ENCODE measurements around the gene KRTAP6-2.

KRTAP6-2 gene, protein sequence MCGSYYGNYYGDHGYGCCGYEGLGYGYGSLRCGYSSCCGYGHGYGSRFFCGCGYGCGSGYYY

DNA sequence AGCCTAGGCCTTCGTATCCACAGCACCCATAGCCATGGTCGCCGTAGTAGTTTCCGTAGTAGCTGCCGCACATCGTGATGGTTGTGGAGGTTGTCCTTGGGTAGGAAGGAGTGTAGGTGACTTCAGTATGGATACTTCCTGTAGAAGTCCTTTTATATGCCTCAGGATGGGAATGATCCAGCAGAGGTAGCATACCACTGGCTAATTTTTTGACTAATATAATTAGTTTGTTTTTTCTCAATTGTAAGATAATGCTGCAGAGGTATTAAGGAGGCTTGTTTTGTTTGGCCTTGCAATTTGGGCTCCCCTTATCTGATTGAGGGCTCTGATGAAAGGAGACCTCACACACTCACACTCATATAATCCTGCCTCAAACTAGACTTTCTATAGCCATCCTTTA lies at the start of gene KRTAP6-2:
KRTAP6-2 (minus strand) TSS at position 101 of the 400 bp plus-strand sequence; CDS start at position 73, 28 bp downstream.
- DNase-seq (ENCODE audit: low read depth in 2 of 2), result no peak

GRCh38 chr21:30646904-30647414 lies 48.3 kb upstream of the KRTAP6-2 start:
- no peak for DNase-seq (ENCODE audit: low read depth in 2 of 2)

DNA sequence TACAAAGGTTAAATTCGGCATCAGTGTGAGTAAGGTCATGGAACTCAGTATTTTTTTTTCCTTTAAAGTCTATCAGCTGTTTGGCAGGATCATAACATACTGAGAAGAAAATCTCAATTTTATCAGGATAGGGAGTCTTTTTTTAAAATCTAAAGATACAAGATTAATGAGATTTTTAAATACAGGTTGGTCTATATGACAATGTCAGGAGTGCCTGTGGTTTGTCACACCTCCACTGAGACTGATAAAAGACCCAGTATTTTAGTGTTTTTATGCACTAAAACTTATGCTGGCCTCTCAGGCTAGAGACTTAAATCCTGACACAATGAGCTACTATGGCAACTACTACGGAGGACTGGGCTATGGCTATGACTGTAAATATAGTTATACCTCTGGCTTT lies 43.9 kb upstream of the KRTAP6-2 start, which contains the start of gene KRTAP20-3:
KRTAP20-3 (plus strand) TSS at position 301 of the 400 bp plus-strand sequence.
- DNase-seq (ENCODE audit: low read depth in 2 of 2), result no peak

DNA sequence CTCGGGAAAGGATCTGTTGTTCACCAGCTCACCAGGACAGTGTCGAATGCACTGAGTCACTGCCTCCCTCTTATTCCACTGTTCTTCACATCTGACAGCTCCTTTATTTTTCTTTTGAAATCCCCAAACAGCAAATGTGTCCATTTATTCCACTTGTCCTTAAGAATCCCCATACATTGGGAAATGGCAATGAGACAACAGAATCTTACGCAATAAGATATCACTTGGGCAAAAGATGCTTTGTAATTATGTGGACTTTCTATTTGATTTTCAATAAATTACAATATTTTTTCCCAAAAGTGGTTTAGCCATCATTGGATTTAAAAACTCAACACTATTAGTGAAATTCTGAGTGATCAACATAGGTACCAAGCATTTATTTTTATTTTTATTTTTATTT lies 40.0 kb upstream of the KRTAP6-2 start:
- no peak for DNase-seq (ENCODE audit: low read depth in 2 of 2)

DNA sequence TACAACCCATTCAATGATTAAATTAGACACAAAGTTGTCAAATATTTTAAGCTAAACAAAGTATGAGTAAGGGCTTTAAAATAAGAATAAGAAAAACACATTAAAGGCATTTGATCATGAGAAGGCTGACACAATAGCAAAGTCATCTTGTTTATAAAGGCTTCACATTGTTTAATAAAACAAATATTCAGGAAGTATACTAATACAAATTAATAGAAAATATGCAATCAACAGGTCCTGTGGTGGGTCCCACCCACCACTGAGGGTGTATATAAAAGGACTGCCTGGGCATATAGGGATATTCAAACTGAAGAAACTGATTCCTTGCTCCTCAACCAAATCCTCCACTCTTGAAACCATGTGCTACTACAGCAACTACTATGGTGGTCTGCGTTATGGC lies 36.2 kb upstream of the KRTAP6-2 start, which contains the start of gene KRTAP20-2:
KRTAP20-2 (plus strand) TSS at position 301 of the 400 bp plus-strand sequence; CDS start at position 359, 58 bp downstream.
- no peak for DNase-seq (ENCODE audit: low read depth in 2 of 2)

DNA sequence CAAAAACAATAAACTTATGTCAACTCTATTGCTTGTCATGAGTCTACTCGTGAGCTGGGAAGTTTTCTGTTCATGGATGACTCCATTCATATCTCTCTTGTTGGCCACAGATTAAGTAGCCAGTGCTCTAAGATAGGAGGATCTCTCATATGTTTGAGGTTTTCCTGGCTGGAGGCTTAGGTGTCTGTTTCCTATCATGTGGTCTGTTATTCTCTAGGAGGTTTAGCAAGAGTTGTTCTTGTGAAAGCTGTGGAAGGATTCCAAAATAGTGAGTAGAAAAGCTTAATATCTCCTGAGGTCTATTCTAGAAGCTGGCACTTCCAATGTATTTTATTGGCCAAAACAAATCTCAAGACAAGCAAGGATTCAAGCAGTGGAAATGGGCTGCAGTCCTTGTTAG lies 30.5 kb upstream of the KRTAP6-2 start:
- no peak for DNase-seq (ENCODE audit: low read depth in 2 of 2)

GRCh38 chr21:30628109-30628508 lies 29.4 kb upstream of the KRTAP6-2 start:
- DNase-seq (ENCODE audit: low read depth in 2 of 2), result no peak

- DNase-seq (ENCODE audit: low read depth in 2 of 2), result no peak
These were observed 26.9 kb upstream of the KRTAP6-2 start for GRCh38 chr21:30625449-30626165.

DNA sequence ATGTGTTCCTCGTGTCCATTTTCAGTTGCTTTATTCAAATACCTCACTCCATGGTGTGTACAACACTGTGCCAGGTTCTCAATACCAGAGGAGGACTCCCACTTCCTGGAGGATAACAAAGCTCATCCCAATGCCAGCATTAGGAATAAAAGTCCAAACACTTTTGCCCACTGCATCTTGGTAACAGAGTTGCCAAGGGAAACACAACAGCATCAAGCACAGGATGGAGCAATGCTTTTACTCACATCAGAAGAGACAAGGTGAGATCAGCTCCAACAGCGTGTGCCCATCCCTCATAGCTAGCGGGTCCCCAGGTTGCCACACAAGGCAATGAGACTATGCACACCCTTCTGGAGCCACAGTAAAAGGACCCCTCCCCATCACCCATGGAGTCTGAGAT lies 24.7 kb upstream of the KRTAP6-2 start:
- no peak for DNase-seq (ENCODE audit: low read depth in 2 of 2)

- DNase-seq (ENCODE audit: low read depth in 2 of 2), result no peak
These were observed 21.8 kb upstream of the KRTAP6-2 start, which contains the start of gene KRTAP20-4 for GRCh38 chr21:30620522-30620921. TSS of gene KRTAP20-4 (plus strand) at chr21:30620627.

DNA sequence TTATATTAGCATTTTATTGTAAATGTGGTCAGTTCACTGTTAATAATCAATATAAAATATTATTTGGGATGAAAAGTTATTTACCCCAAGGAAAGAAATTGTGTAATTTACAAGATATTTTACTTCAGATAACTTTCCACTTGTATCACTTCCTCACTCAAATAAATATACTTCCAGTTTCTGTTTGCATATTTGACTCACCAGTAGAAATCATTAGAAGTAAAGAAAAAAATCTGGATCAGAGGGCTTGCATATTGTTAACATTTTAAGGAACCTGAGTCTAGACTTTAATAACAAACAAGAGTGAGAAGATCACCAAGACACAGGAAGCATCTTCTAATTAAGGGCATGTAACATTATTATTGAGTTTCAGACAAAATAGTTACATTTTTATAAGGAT lies 21.4 kb upstream of the KRTAP6-2 start:
- no peak for DNase-seq (ENCODE audit: low read depth in 2 of 2)

GRCh38 chr21:30616125-30616524 lies 17.4 kb upstream of the KRTAP6-2 start, which contains the start of gene KRTAP20-1:
TSS of gene KRTAP20-1 (plus strand) at chr21:30616425. CDS start at chr21:30616455, 30 bp downstream.
- DNase-seq (ENCODE audit: low read depth in 2 of 2), result no peak

GRCh38 chr21:30615199-30615598 lies 16.5 kb upstream of the KRTAP6-2 start:
- DNase-seq (ENCODE audit: low read depth in 2 of 2), result no peak

- DNase-seq (ENCODE audit: low read depth in 2 of 2), result no peak
These were observed 15.1 kb upstream of the KRTAP6-2 start, which contains the start of gene KRTAP6-1 for GRCh38 chr21:30613836-30614235. TSS of gene KRTAP6-1 (minus strand) at chr21:30613930. CDS start at chr21:30613904, 26 bp downstream.

- no peak for DNase-seq (ENCODE audit: low read depth in 2 of 2)
These were observed 13.4 kb upstream of the KRTAP6-2 start for GRCh38 chr21:30612132-30612531.

- DNase-seq (ENCODE audit: low read depth in 2 of 2), result no peak
These were observed 7.3 kb upstream of the KRTAP6-2 start for GRCh38 chr21:30605968-30606367.

DNA sequence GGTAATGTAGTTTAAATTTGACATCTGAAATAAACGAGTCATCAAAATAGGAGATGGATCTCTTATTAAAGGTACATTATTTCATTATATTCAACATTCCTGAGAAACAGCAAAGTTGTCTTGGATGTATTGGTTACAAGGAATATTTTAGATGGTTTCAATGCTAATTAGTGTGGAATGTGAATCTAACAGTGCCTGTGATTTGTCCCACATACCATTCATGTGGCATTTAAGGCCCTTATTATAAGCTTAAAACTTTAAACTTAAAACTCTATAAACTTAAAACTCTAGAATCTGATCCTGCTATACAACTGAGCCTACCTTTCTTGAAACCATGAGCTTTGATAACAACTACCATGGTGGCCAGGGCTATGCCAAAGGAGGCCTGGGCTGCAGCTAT lies 2.1 kb upstream of the KRTAP6-2 start, which contains the start of gene KRTAP22-1:
KRTAP22-1 (plus strand) TSS at position 301 of the 400 bp plus-strand sequence.
- no peak for DNase-seq (ENCODE audit: low read depth in 2 of 2)

GRCh38 chr21:30592140-30592539 lies 6.6 kb downstream of the KRTAP6-2 start, which contains the start of gene KRTAP6-3:
TSS of gene KRTAP6-3 (plus strand) at chr21:30592440. CDS start at chr21:30592446, 6 bp downstream.
- DNase-seq (ENCODE audit: low read depth in 2 of 2), result no peak

DNA sequence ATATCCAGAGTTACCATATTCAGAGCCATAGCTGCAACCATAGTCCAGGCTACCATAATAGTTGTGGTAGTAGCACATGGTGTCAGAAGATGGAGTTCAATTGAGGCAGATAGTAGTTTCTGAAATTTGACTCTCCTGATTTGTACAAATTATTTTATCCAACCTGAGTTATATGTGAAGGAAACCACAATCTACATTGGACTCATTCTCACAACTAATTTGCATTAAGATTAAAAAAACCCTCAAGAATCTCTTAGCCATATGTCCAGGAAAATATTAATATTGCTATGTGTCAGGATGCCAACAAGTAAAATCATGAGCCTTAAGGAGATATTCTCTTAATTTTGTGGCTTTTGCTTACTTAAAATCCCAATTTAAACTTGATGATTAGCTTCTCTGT lies 8.4 kb downstream of the KRTAP6-2 start, which contains the start of gene KRTAP22-2:
KRTAP22-2 (minus strand) TSS at position 101 of the 400 bp plus-strand sequence.
- no peak for DNase-seq (ENCODE audit: low read depth in 2 of 2)

DNA sequence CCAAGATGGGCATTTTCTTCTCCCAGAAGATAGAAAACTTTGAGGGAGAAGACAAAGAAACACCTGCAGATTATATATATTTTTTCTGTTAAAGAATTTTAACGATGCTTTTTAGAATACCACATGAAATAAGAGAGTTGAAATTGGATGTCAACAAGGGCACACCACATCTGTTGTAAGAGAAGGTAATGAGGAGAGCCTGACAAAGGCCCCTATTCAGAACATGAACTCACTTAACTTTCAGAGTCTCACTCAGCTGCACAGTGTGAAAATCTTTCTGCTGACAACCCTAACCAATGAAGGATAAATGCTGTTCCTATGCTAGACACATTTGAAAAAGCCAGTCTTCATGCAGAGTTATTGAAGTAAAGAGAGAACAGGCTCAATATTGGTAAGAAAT lies 15.8 kb downstream of the KRTAP6-2 start:
- DNase-seq (ENCODE audit: low read depth in 2 of 2), result no peak

GRCh38 chr21:30580132-30580531 lies 18.6 kb downstream of the KRTAP6-2 start:
- no peak for DNase-seq (ENCODE audit: low read depth in 2 of 2)

DNA sequence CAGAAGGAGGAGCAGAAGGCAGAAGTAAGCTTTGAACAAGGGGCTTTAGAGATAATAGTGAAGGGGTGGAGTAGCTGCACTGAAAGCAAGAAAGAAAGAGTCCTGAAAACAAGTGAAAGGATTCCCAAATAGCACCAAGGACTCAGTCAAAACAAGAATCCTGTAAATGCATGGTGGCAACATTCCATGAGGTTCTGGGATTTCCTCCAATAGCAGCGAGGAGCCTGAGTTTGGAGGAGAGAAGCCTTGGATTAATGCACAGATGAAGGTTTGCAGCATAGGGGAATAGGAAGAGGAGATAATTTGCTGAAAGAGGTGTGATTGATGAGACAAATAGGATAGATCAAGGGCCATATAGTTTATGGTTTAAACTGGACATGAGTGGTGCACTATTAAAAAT lies 19.4 kb downstream of the KRTAP6-2 start:
- DNase-seq (ENCODE audit: low read depth in 2 of 2), result no peak

DNA sequence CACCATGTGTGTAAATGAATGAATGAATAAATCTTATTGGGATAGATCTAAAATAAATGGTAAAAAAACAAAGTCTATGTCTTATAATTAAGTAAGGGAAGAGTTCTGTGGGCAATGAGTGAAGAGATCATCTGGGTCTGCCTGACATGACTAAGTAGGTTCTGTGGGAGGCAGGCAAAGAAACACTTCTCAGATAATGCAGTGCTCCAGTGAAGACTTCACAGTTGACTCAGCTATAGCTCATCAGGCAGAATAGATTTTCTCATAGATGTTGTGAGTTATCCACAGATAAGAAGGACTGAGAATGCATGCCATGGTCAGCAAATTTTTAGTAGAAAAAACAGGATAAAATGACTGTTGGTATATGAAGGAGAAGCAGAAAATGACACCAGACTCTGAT lies 20.9 kb downstream of the KRTAP6-2 start:
- no peak for DNase-seq (ENCODE audit: low read depth in 2 of 2)
